Smooth muscle cell (in vitro differentiated cells): ENCODE results near the gene RAD51B. TPM values are rescaled to one million over a fixed set of nuclear protein-coding genes. Genes with fewer than 3 reads are reported as not detected.

Source experiments
- DNase-seq: peaks from one replicate; lab custom pipeline; 2025; ENCODE audit not compliant: unreplicated experiment; lab: John Stamatoyannopoulos, UW
- H2AFZ ChIP-seq: fragments of 200-600 bp; sonication (generic); 2 replicates; pipeline ENCODE4 v1.6.0; 2016; ENCODE audit warnings: antibody characterized with exemption, low read depth, mild to moderate bottlenecking
- H3F3A ChIP-seq: fragments of 200-600 bp; sonication (generic); 2 replicates; pipeline ENCODE4 v1.6.0; 2017; ENCODE audit warnings: antibody characterized with exemption, low read depth
- H3K27ac ChIP-seq: fragments of 200-600 bp; sonication (generic); 2 replicates; pipeline ENCODE4 v1.5.1; 2016; ENCODE audit warnings: low read depth, mild to moderate bottlenecking
- H3K27me3 ChIP-seq: fragments of 200-600 bp; sonication (generic); 2 replicates; pipeline ENCODE4 v1.6.1; 2016; ENCODE audit warnings: low read depth, mild to moderate bottlenecking
- H3K36me3 ChIP-seq: fragments of 200-600 bp; sonication (generic); 2 replicates; pipeline ENCODE4 v1.5.1; 2016; ENCODE audit warnings: low read depth
- H3K4me1 ChIP-seq: fragments of 200-600 bp; sonication (generic); 2 replicates; pipeline ENCODE4 v1.5.1; 2016; ENCODE audit warnings: low read depth
- H3K4me2 ChIP-seq: fragments of 200-600 bp; sonication (generic); 2 replicates; pipeline ENCODE4 v1.6.0; 2016; ENCODE audit warnings: mild to moderate bottlenecking
- H3K4me3 ChIP-seq: fragments of 200-600 bp; sonication (generic); 2 replicates; pipeline ENCODE4 v1.5.1; 2016; ENCODE audit warnings: mild to moderate bottlenecking
- H3K79me2 ChIP-seq: fragments of 200-600 bp; sonication (generic); 2 replicates; pipeline ENCODE4 v1.6.0; 2016; ENCODE audit warnings: low read depth, mild to moderate bottlenecking
- H3K9ac ChIP-seq: fragments of 200-600 bp; sonication (generic); 2 replicates; pipeline ENCODE4 v1.6.0; 2016; ENCODE audit warnings: low read depth
- H3K9me3 ChIP-seq: fragments of 200-600 bp; sonication (generic); replicated peaks from 2 replicates; pipeline ENCODE4 v1.5.1; 2016; ENCODE audit warnings: low read depth
- H4K20me1 ChIP-seq: fragments of 200-600 bp; sonication (generic); 2 replicates; pipeline ENCODE4 v1.6.0; 2016; ENCODE audit warnings: low read depth
- WGBS: methylation state at CpG from one replicate; pipeline ENCODE4 v1.1.7; 2016; ENCODE audit warnings: low lambda C conversion rate; 5-methylcytosine and 5-hydroxymethylcytosine counted together
- polyA plus RNA-seq: library from polyadenylated mRNA; unstranded; fragments of >200 nt; fragmentation: Nextera tagmentation; extraction: Ambion mirVana; gene quantifications from 2 replicates; pipeline ENCODE4 v1.2.1, GENCODE V29; 2016
- total RNA-seq: library from RNA; depleted of rRNA; stranded (reverse); fragments of >200 nt; gene quantifications from 2 replicates; pipeline ENCODE4 v1.2.3, GENCODE V29; 2014
- TF ChIP-seq, protein P1 (sequence below): fragments of 200-600 bp; sonication (generic); IDR thresholded peaks from 2 replicates; pipeline ENCODE4 v1.5.1; 2017; ENCODE audit warnings: borderline replicate concordance, mild to moderate bottlenecking, antibody characterized with exemption; ENCODE audit not compliant: insufficient read depth, poor library complexity, severe bottlenecking

RAD51B gene
- total and polyA plus RNA-seq, 2 experiments from 2014 or later, result 4.6 to 5.3 TPM

DNA sequence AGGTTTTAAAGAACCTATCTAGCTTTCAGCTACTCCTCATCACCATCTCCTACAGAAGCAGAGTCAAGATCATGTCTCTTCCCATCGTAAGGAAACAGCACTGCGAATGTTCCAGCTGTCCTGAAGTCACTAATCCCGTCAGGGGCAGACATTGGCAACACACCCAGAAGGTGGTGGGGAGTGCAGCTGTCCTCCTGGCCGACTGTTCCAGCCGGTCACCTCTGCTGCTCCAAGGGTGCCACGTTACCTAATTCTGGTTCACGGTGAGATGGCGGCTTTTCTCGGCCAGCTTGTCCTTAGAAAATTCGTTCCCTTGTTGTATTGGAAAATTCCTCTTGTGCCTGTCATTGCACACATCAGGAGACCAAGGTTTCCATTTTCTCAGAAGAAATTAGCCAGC is 777.1 kb downstream of the RAD51B start:
- Histone ChIP-seq H3K9ac (no peak overlapping the region), H3F3A (peaks cover 28% of the 10 kb centered on the region), H4K20me1 (no peaks in the 10 kb centered on the region), H3K27ac (peak overlapping the region; percentile 58), H3K36me3 (no peaks in the 10 kb centered on the region), H3K4me3 (no peak overlapping the region), H3K9me3 (no peaks in the 10 kb centered on the region), H3K4me2 (no peak overlapping the region), H3K79me2 (no peaks in the 10 kb centered on the region), H3K4me1 (peaks cover 47% of the 10 kb centered on the region), H2AFZ (no peak overlapping the region), H3K27me3 (no peaks in the 10 kb centered on the region)
- no peak for DNase-seq
- TF ChIP-seq, protein P1, sequence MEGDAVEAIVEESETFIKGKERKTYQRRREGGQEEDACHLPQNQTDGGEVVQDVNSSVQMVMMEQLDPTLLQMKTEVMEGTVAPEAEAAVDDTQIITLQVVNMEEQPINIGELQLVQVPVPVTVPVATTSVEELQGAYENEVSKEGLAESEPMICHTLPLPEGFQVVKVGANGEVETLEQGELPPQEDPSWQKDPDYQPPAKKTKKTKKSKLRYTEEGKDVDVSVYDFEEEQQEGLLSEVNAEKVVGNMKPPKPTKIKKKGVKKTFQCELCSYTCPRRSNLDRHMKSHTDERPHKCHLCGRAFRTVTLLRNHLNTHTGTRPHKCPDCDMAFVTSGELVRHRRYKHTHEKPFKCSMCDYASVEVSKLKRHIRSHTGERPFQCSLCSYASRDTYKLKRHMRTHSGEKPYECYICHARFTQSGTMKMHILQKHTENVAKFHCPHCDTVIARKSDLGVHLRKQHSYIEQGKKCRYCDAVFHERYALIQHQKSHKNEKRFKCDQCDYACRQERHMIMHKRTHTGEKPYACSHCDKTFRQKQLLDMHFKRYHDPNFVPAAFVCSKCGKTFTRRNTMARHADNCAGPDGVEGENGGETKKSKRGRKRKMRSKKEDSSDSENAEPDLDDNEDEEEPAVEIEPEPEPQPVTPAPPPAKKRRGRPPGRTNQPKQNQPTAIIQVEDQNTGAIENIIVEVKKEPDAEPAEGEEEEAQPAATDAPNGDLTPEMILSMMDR, result no peak
- WGBS, result 64% methylated on average over 10 of the region's 10 CpGs

DNA sequence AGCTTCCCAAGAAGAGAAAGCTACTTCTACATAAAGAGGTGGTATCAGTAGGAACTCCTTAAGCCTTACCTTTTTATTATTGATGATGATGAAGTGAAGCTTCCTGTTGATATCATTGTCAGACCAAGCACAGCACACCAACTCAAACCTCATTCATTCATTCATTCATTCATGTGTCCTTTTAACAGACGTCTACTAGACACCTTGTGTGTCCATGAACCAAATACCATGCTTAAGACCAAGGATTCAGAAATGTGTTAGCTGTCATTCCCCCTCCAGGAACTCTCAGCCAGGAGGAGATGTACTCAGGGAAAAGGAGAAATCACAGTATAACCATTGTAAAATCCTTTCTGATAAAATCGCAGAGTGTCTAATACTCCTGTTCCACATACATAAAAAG is 778.5 kb downstream of the RAD51B start:
- Histone ChIP-seq H3K4me3 (peak overlapping the region; percentile 1), H4K20me1 (no peaks in the 10 kb centered on the region), H3K9me3 (no peaks in the 10 kb centered on the region), H3K27ac (peak overlapping the region; percentile 92), H3K4me2 (peak overlapping the region; percentile 64), H3K27me3 (no peaks in the 10 kb centered on the region), H3K36me3 (no peaks in the 10 kb centered on the region), H3K9ac (peak overlapping the region; percentile 54), H3K79me2 (no peaks in the 10 kb centered on the region), H3F3A (peaks cover 28% of the 10 kb centered on the region), H2AFZ (peak overlapping the region; percentile 74), H3K4me1 (peaks cover 47% of the 10 kb centered on the region)
- WGBS, result 37% methylated on average over 2 of the region's 2 CpGs
- no peak for DNase-seq
- TF ChIP-seq, protein P1, result no peak

DNA sequence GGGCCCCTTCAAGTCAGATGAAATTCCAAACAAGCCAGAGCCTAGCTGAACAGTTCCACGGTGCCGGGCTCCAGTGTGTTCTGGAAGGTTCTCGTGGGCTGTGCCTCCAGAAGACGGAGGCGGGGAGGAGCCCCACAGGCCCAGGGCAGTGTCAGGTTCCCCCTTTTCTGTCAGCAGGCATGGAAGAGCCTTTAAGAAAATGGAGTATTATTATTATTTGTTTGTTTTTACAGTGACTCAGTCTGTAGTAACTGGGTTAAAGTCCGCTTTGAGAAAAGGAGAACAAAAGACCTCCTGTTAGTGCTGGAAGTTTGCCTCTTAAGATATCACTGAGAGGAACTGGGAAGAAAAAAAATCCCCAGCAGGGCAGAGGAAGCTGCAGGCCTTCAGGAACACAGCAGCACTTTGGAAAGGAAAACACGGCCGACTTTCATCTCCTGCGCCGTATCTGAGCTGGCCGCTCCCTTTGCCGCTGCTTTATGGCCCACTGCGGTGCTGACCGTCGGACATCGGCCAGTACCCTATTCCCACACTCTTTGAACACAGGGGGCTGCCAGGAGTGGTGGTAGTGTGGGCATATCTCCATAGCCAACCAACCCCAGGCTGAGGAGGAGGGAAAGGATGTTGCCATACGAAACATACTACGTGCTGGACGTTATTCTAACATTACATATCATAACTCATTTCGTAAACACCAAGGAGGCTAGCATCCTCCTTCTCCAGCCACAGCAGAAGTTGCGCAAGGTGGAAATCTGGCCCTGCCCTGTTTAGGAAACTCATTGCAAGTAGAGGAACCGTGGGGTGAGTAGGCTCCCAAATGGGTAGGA is 779.3 kb downstream of the RAD51B start:
- peak overlapping the region; percentile 54 for H3K9ac ChIP-seq
- H3K27ac ChIP-seq, result peak overlapping the region; percentile 92
- H3K79me2 ChIP-seq, result no peaks in the 10 kb centered on the region
- H4K20me1 ChIP-seq, result no peaks in the 10 kb centered on the region
- no peak for DNase-seq
- peaks cover 28% of the 10 kb centered on the region for H3F3A ChIP-seq
- WGBS, result 24% methylated on average over 22 of the region's 22 CpGs
- no peaks in the 10 kb centered on the region for H3K36me3 ChIP-seq
- H3K4me1 ChIP-seq, result peaks cover 48% of the 10 kb centered on the region
- no peaks in the 10 kb centered on the region for H3K9me3 ChIP-seq
- H3K4me2 ChIP-seq, result peak overlapping the region; percentile 64
- H3K4me3 ChIP-seq, result peak overlapping the region; percentile 1
- H3K27me3 ChIP-seq, result no peaks in the 10 kb centered on the region
- TF ChIP-seq, protein P1, result no peak
- peak overlapping the region; percentile 74 for H2AFZ ChIP-seq
